COLO829 (cell line): ENCODE measurements around the gene GPX2.

Experiments
- DNase-seq: peaks from one replicate; pipeline ENCODE4 v3.0.0; 2012; ENCODE audit warnings: low spot score

Gene GPX2

GRCh38 chr14:64939817-64940190, 2.7 kb downstream of the GPX2 start:
- DNase-seq: no peak

GRCh38 chr14:64938972-64939816, 3.4 kb downstream of the GPX2 start:
- no peak for DNase-seq

- no peak for DNase-seq
Observed at GRCh38 chr14:64937821-64938193, 4.7 kb downstream of the GPX2 start.

- peak; percentile 82 for DNase-seq
Observed at GRCh38 chr14:64937171-64937820, 5.2 kb downstream of the GPX2 start.

- no peak for DNase-seq
Observed at GRCh38 chr14:64935508-64935907, 7.0 kb downstream of the GPX2 start.

GRCh38 chr14:64934338-64934929, 8.1 kb downstream of the GPX2 start:
- no peak for DNase-seq

GRCh38 chr14:64932231-64932630, 10.3 kb downstream of the GPX2 start:
- DNase-seq: no peak

GRCh38 chr14:64931123-64931522, 11.4 kb downstream of the GPX2 start:
- DNase-seq: no peak

- DNase-seq: no peak
Observed at GRCh38 chr14:64930085-64930843, 12.3 kb downstream of the GPX2 start.

- no peak for DNase-seq
Observed at GRCh38 chr14:64929014-64929359, 13.6 kb downstream of the GPX2 start.

- DNase-seq: no peak
Observed at GRCh38 chr14:64928239-64929013, 14.1 kb downstream of the GPX2 start.

- DNase-seq: no peak
Observed at GRCh38 chr14:64927031-64927430, 15.5 kb downstream of the GPX2 start.

- no peak for DNase-seq
Observed at GRCh38 chr14:64926398-64926995, 16.0 kb downstream of the GPX2 start.

GRCh38 chr14:64923015-64923414, 19.5 kb downstream of the GPX2 start:
- DNase-seq: no peak

GRCh38 chr14:64920465-64920864, 22.1 kb downstream of the GPX2 start:
- DNase-seq: no peak

- DNase-seq: no peak
Observed at GRCh38 chr14:64919618-64920017, 22.9 kb downstream of the GPX2 start.

- no peak for DNase-seq
Observed at GRCh38 chr14:64919215-64919614, 23.3 kb downstream of the GPX2 start.

GRCh38 chr14:64918216-64918615, 24.3 kb downstream of the GPX2 start:
- no peak for DNase-seq

- no peak for DNase-seq
Observed at GRCh38 chr14:64915797-64916196, 26.7 kb downstream of the GPX2 start.

- no peak for DNase-seq
Observed at GRCh38 chr14:64915029-64915424, 27.5 kb downstream of the GPX2 start.

- peak; percentile 99 for DNase-seq
Observed at GRCh38 chr14:64914237-64915028, 28.1 kb downstream of the GPX2 start, which contains the start of gene CHURC1. CHURC1 (plus strand) TSS chr14:64914455; CDS start chr14:64914496, 41 bp downstream.
